ENCODE measurements around the gene NEURL3. TPM values are rescaled to one million over a fixed set of nuclear protein-coding genes. Genes with fewer than 3 reads are reported as not detected.

NEURL3 gene
- total RNA-seq, 3 donors from 2014 or later (not counting 1 experiment from before 2014, with no cell fraction given) = not detected

DNA sequence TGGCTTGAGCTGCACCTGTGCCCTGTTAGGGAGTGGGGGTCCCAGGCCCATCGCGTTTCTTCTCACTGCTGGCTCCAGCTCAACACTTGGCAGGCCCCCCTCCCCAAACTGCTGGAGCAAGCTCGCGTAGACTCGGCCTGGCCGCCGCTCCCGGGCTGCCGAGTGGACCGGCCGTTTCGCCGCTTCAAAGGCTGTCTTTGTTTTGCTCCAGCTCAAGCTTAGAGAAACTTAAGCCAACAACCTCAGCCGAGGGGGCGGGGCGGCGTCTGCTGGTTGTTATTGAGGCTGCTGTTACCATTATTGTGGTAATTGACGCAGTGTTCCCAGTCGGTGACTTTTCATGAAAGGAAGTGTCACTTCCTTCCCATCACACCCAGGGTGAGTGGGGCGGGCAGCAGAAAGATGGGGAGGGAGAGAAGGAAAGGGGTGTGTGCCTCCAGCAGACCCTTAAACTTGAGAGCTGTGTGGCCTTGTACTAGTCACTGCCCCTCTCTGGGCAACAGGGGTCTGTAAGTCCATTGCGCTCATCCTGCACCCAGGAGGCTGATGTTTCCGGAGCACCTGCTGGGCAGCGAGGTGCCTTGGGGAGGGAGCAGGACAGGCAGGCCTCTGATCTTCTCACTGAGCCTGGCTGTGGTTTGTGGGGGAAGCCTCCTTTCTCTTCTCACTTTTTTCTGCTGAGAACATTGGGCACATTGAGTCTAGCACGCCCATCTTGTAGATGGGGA, 33.5 kb upstream of the NEURL3 start:
- peaks cover 59 to 64% of the 10 kb centered on the region in 2 donors for H3K4me1 Mint-ChIP-seq
- intact Hi-C loops (cut with micrococcal nuclease) = loop anchor here (2.0 to 5.0 kb wide), 5 partner anchors 14 to 391 kb away; partner anchors contain the start of genes DUSP2 and KANSL3

GRCh38 chr2:96537734-96538486, 32.8 kb upstream of the NEURL3 start:
- Mint-ChIP-seq H3K27ac (peak overlapping the region; percentile 97 to 98), H3K4me3 (peak overlapping the region; percentile 98), H3K9me3 (no peaks in the 10 kb centered on the region), H3K36me3 (no peaks in the 10 kb centered on the region), H3K4me1 (peaks cover 51 to 57% of the 10 kb centered on the region in 2 donors), H3K27me3 (ENCODE audit: low read depth in 2 of 2) (no peaks in the 10 kb centered on the region)
- Histone ChIP-seq H3K9me3 (ENCODE audit: control insufficient read depth, insufficient read depth, low read length) (no peaks in the 10 kb centered on the region), H3K27me3 (ENCODE audit: control insufficient read depth, insufficient read depth, low read length) (no peaks in the 10 kb centered on the region), H3K4me3 (ENCODE audit: low read length) (peak overlapping the region; percentile 94), H3K36me3 (ENCODE audit: control insufficient read depth, insufficient read depth, low read length) (peaks cover 4% of the 10 kb centered on the region), H3K4me1 (ENCODE audit: control insufficient read depth, insufficient read depth, low read length) (peaks cover 65% of the 10 kb centered on the region), H3K27ac (ENCODE audit: low read length) (peak overlapping the region; percentile 95)
- TF ChIP-seq, protein P1, sequence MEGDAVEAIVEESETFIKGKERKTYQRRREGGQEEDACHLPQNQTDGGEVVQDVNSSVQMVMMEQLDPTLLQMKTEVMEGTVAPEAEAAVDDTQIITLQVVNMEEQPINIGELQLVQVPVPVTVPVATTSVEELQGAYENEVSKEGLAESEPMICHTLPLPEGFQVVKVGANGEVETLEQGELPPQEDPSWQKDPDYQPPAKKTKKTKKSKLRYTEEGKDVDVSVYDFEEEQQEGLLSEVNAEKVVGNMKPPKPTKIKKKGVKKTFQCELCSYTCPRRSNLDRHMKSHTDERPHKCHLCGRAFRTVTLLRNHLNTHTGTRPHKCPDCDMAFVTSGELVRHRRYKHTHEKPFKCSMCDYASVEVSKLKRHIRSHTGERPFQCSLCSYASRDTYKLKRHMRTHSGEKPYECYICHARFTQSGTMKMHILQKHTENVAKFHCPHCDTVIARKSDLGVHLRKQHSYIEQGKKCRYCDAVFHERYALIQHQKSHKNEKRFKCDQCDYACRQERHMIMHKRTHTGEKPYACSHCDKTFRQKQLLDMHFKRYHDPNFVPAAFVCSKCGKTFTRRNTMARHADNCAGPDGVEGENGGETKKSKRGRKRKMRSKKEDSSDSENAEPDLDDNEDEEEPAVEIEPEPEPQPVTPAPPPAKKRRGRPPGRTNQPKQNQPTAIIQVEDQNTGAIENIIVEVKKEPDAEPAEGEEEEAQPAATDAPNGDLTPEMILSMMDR (IDR thresholded peaks at IDR 0.05) = no peak
- WGBS (ENCODE audit: insufficient coverage) = 2% methylated on average over 36 of the region's 36 CpGs
- peak; percentile 53 to 83 for DNase-seq
- intact Hi-C loops (cut with micrococcal nuclease) = loop anchor here (1.0 to 5.0 kb wide), 6 partner anchors 15 to 391 kb away; partner anchors contain the start of genes DUSP2, KANSL3 and SNRNP200
- peak; percentile 0 to 10 (median 8) for ATAC-seq

More for the DNA sequence above, 33.5 kb upstream of the NEURL3 start:
- Histone ChIP-seq H3K4me3 (ENCODE audit: low read length) (peak overlapping the region; percentile 94), H3K9me3 (ENCODE audit: control insufficient read depth, insufficient read depth, low read length) (no peaks in the 10 kb centered on the region), H3K4me1 (ENCODE audit: control insufficient read depth, insufficient read depth, low read length) (peaks cover 63% of the 10 kb centered on the region), H3K36me3 (ENCODE audit: control insufficient read depth, insufficient read depth, low read length) (peaks cover 7% of the 10 kb centered on the region), H3K27ac (ENCODE audit: low read length) (peak overlapping the region; percentile 95), H3K27me3 (ENCODE audit: control insufficient read depth, insufficient read depth, low read length) (no peaks in the 10 kb centered on the region)
- H3K9me3 Mint-ChIP-seq = no peaks in the 10 kb centered on the region
- H3K27ac Mint-ChIP-seq = peak overlapping the region; percentile 97 to 98
- peak overlapping the region; percentile 98 for H3K4me3 Mint-ChIP-seq
- no peaks in the 10 kb centered on the region for H3K36me3 Mint-ChIP-seq
- under 1% methylated on average over 21 of the region's 24 CpGs for WGBS (ENCODE audit: insufficient coverage)
- TF ChIP-seq, protein P1 (IDR thresholded peaks at IDR 0.05) = no peak
- DNase-seq (peak; percentile 79 to 95), ATAC-seq (peak; percentile 27 to 55 (median 42))
- H3K27me3 Mint-ChIP-seq (ENCODE audit: low read depth in 2 of 2) = no peaks in the 10 kb centered on the region

GRCh38 chr2:96537066-96537733, 32.0 kb upstream of the NEURL3 start:
- Mint-ChIP-seq H3K9me3 (no peaks in the 10 kb centered on the region), H3K27me3 (ENCODE audit: low read depth in 2 of 2) (no peaks in the 10 kb centered on the region), H3K36me3 (no peaks in the 10 kb centered on the region), H3K27ac (peak overlapping the region; percentile 97 to 98), H3K4me1 (peaks cover 49 to 53% of the 10 kb centered on the region in 2 donors), H3K4me3 (peak overlapping the region; percentile 98)
- WGBS (ENCODE audit: insufficient coverage) = 0% methylated on average over 61 of the region's 61 CpGs
- Histone ChIP-seq H3K9me3 (ENCODE audit: control insufficient read depth, insufficient read depth, low read length) (no peaks in the 10 kb centered on the region), H3K4me3 (ENCODE audit: low read length) (peak overlapping the region; percentile 94), H3K36me3 (ENCODE audit: control insufficient read depth, insufficient read depth, low read length) (no peaks in the 10 kb centered on the region), H3K27ac (ENCODE audit: low read length) (peak overlapping the region; percentile 95), H3K27me3 (ENCODE audit: control insufficient read depth, insufficient read depth, low read length) (no peaks in the 10 kb centered on the region), H3K4me1 (ENCODE audit: control insufficient read depth, insufficient read depth, low read length) (peaks cover 65% of the 10 kb centered on the region)
- intact Hi-C loops (cut with micrococcal nuclease) = loop anchor here (1.0 to 5.0 kb wide), 5 partner anchors 50 to 390 kb away; partner anchors contain the start of genes DUSP2, KANSL3 and SNRNP200
- ATAC-seq (peak; percentile 43 to 75 (median 69)), DNase-seq (peak; percentile 89 to 97)
- TF ChIP-seq, protein P1 (IDR thresholded peaks at IDR 0.05) = no peak
